Lung (tissue), 12 donors: Measurements from ENCODE around the gene CACNB4. TPM values are rescaled to one million over a fixed set of nuclear protein-coding genes. Genes with fewer than 3 reads are reported as not detected.

Experiments
- ATAC-seq: fragments of 200-7000 bp; cut with Tn5 transposase; one replicate; pipeline ENCODE4 v1.9.1; 2020; ENCODE audit warnings: moderate number of reproducible peaks; ENCODE audit not compliant: insufficient read depth, low FRiP score
- DNase-seq, 3 donors: peaks; one replicate each; pipeline ENCODE4 v3.0.0-alpha.2; 2013 to 2017
- H3K27ac ChIP-seq, 2 donors: one replicate each; pipeline ENCODE4 v1.5.1; 2013; ENCODE audit warnings: mild to moderate bottlenecking in 2 of 2, moderate library complexity in 2 of 2, control low read depth in 1 of 2, inconsistent platforms in 1 of 2, low read depth in 1 of 2, low read length in 1 of 2
- H3K27me3 ChIP-seq, 3 donors: one replicate each; pipeline ENCODE4 v1.5.1; 2013; ENCODE audit warnings: low read length in 2 of 3; ENCODE audit not compliant: control insufficient read depth in 3 of 3, insufficient read depth in 3 of 3
- H3K36me3 ChIP-seq, 4 donors: one replicate each; pipeline ENCODE4 v1.5.1; 2013; ENCODE audit warnings: low read length in 4 of 4, mild to moderate bottlenecking in 1 of 4, moderate library complexity in 1 of 4; ENCODE audit not compliant: control insufficient read depth in 4 of 4, insufficient read depth in 4 of 4
- H3K4me1 ChIP-seq, 5 donors: one replicate each; pipeline ENCODE4 v1.5.1; 2013; ENCODE audit warnings: low read length in 5 of 5, mild to moderate bottlenecking in 2 of 5, moderate library complexity in 1 of 5; ENCODE audit not compliant: control insufficient read depth in 5 of 5, insufficient read depth in 5 of 5
- H3K4me3 ChIP-seq: one replicate; pipeline ENCODE4 v1.5.1; 2013; ENCODE audit warnings: mild to moderate bottlenecking, control low read depth, moderate library complexity
- H3K9ac ChIP-seq, 2 donors: one replicate each; pipeline ENCODE4 v1.5.1; 2013; ENCODE audit warnings: low read length in 2 of 2, control low read depth in 1 of 2; ENCODE audit not compliant: insufficient read depth in 1 of 2
- H3K9me3 ChIP-seq, 4 donors: one replicate each; pipeline ENCODE4 v1.5.1; 2013; ENCODE audit warnings: low read length in 3 of 4, mild to moderate bottlenecking in 1 of 4, moderate library complexity in 1 of 4; ENCODE audit not compliant: control insufficient read depth in 4 of 4, insufficient read depth in 3 of 4
- WGBS, 2 donors: extraction: QIAGEN DNeasy Blood & Tissue Kit; methylation state at CpG; one replicate each; pipeline ENCODE4 v1.1.7; 2013; 5-methylcytosine and 5-hydroxymethylcytosine counted together
- polyA plus RNA-seq, 2 donors: library from polyadenylated mRNA; stranded (reverse); fragments of 200-250 nt; gene quantifications; one replicate each; pipeline ENCODE4 v1.2.1, GENCODE V29; 2013
- total RNA-seq, 2 donors: library from RNA; depleted of rRNA in 1 of 2; stranded (reverse); fragments of >200 nt in 1 of 2; gene quantifications; one replicate each; pipeline ENCODE4 v1.2.1, GENCODE V29; 2014 to 2021
- TF ChIP-seq, protein P1 (sequence below): IDR thresholded peaks from 2 replicates; pipeline ENCODE4 v1.5.1; 2012; ENCODE audit warnings: mild to moderate bottlenecking; ENCODE audit errors: control extremely low read depth, extremely low read depth
- donor health status: control.
- donor health status: control.
- donor health status: Bipolar disorder and iron deficiency.
- donor health status: healthy.
- donor health status: DM: yes; HTN: yes; CAD: no.

CACNB4 gene
- total and polyA plus RNA-seq, 4 donors, result 0.57 to 10.9 (median 5.5) TPM

DNA sequence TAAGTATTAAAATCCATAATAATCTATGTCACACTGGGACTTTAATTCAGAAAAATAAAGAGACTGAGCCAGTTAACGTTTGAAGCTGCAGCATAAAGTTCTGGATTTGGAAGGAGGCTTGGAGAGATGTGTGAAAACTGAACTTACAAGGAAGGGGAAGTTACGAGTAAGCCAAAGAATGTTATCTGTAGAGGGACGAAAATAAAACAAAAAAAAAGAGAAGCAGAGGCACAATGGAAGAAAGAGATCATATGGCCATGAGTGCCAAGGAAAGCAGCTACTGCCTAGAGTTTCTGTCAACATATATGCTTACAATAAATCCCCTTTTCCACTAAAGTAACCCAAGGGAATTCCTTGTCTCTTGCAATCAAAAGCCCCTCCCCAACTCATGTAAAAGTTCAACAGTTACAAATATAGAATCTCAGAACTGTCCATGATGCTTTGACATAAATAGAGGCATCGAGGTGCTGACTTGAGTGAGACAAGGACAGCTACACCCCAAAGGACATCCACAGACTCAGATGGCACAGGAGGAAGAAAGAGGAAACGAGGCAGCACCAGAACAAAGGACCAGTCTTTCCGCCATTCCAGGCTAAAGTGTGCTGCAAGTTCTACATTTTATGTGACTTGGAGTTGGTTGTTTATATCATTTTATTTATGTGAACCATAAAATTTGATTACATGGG, 254.5 kb downstream of the CACNB4 start:
- 56 to 61% methylated on average over 6 of the region's 6 CpGs for WGBS, 2 donors
- Histone ChIP-seq H3K4me1 (peaks cover 0 to 13% (median 0%) of the 10 kb centered on the region in 5 donors), H3K36me3 (no peaks in the 10 kb centered on the region), H3K4me3 (no peak overlapping the region), H3K27me3 (no peaks in the 10 kb centered on the region), H3K9ac (no peak overlapping the region), H3K27ac (no peak overlapping the region), H3K9me3 (no peaks in the 10 kb centered on the region)
- no peak for ATAC-seq
- DNase-seq, result peak in 1 of 3 donors; percentile 37
- TF ChIP-seq, protein P1, sequence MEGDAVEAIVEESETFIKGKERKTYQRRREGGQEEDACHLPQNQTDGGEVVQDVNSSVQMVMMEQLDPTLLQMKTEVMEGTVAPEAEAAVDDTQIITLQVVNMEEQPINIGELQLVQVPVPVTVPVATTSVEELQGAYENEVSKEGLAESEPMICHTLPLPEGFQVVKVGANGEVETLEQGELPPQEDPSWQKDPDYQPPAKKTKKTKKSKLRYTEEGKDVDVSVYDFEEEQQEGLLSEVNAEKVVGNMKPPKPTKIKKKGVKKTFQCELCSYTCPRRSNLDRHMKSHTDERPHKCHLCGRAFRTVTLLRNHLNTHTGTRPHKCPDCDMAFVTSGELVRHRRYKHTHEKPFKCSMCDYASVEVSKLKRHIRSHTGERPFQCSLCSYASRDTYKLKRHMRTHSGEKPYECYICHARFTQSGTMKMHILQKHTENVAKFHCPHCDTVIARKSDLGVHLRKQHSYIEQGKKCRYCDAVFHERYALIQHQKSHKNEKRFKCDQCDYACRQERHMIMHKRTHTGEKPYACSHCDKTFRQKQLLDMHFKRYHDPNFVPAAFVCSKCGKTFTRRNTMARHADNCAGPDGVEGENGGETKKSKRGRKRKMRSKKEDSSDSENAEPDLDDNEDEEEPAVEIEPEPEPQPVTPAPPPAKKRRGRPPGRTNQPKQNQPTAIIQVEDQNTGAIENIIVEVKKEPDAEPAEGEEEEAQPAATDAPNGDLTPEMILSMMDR, result no peak

- 92 to 96% methylated on average over 1 of the region's 1 CpG for WGBS, 2 donors
Measured at GRCh38 chr2:151843691-151844061, 255.2 kb downstream of the CACNB4 start.

GRCh38 chr2:151842830-151843690, 255.8 kb downstream of the CACNB4 start:
- Histone ChIP-seq H3K27me3 (no peaks in the 10 kb centered on the region), H3K27ac (no peak overlapping the region), H3K36me3 (no peaks in the 10 kb centered on the region), H3K9me3 (no peaks in the 10 kb centered on the region), H3K4me3 (no peak overlapping the region), H3K4me1 (peaks cover 0 to 13% (median 0%) of the 10 kb centered on the region in 5 donors), H3K9ac (no peak overlapping the region)
- peak in 1 of 3 donors; percentile 13 for DNase-seq
- TF ChIP-seq, protein P1, result no peak
- no peak for ATAC-seq
- 81 to 86% methylated on average over 8 of the region's 8 CpGs for WGBS, 2 donors

More at GRCh38 chr2:151843691-151844061, 255.2 kb downstream of the CACNB4 start:
- H3K9me3 ChIP-seq, result no peaks in the 10 kb centered on the region
- no peak overlapping the region for H3K27ac ChIP-seq
- no peak for ATAC-seq
- no peaks in the 10 kb centered on the region for H3K27me3 ChIP-seq
- peaks cover 0 to 13% (median 0%) of the 10 kb centered on the region in 5 donors for H3K4me1 ChIP-seq
- no peak overlapping the region for H3K4me3 ChIP-seq
- H3K36me3 ChIP-seq, result no peaks in the 10 kb centered on the region
- no peak overlapping the region for H3K9ac ChIP-seq
- TF ChIP-seq, protein P1, result no peak
- DNase-seq, result no peak
